GM12891 (cell line): Measurements from ENCODE around the gene REM2.

Experiments used
- POLR2A ChIP-seq: IDR thresholded peaks from 2 replicates; pipeline ENCODE4 v1.6.1; 2011; ENCODE audit warnings: low read depth, low read length, control low read depth
- POLR2AphosphoS5 ChIP-seq: IDR thresholded peaks from 2 replicates; pipeline ENCODE4 v1.6.1; 2011; ENCODE audit warnings: low read depth, low read length, control low read depth
- POU2F2 ChIP-seq: IDR thresholded peaks from 2 replicates; pipeline ENCODE4 v1.6.1; 2011; ENCODE audit warnings: low read depth, mild to moderate bottlenecking, control low read depth, low read length, moderate library complexity
- TAF1 ChIP-seq: IDR thresholded peaks from 2 replicates; pipeline ENCODE4 v1.6.1; 2011; ENCODE audit warnings: low read depth, low read length, control low read depth

GRCh38 chr14:22839159-22839779 is 43.8 kb upstream of the REM2 start:
- TF ChIP-seq POLR2A (no peak), POU2F2 (no peak), POLR2AphosphoS5 (no peak), TAF1 (no peak)
